Psoas muscle (tissue), 8 donors: ENCODE data around the gene HOXB4. TPM values are rescaled to one million over a fixed set of nuclear protein-coding genes. Genes with fewer than 3 reads are reported as not detected.

ENCODE experiments used
- ATAC-seq, 4 donors: fragments of 200-7000 bp; cut with Tn5 transposase; one replicate each; pipeline ENCODE4 v1.9.1; 2020; ENCODE audit warnings: moderate library complexity in 3 of 4, mild to moderate bottlenecking in 2 of 4
- DNase-seq, 2 donors: peaks; one replicate each; pipeline ENCODE4 v3.0.0-alpha.2; 2020
- H3K27ac ChIP-seq: fragments of 200-600 bp; one replicate; pipeline ENCODE4 v1.8.0; 2022
- H3K27me3 ChIP-seq, 3 donors: fragments of 200-600 bp in 1 of 3; one replicate each; pipeline versions ENCODE4 v1.6.1 to v1.8.0; 2013 to 2022; ENCODE audit warnings: low read length in 2 of 3, mild to moderate bottlenecking in 2 of 3, moderate library complexity in 1 of 3; ENCODE audit not compliant: insufficient read depth in 3 of 3
- H3K36me3 ChIP-seq, 2 donors: fragments of 200-600 bp in 1 of 2; one replicate each; pipeline versions ENCODE4 v1.6.1 to v1.8.0; 2013 to 2022; ENCODE audit warnings: low read depth in 1 of 2, mild to moderate bottlenecking in 1 of 2, moderate library complexity in 1 of 2; ENCODE audit not compliant: insufficient read depth in 1 of 2
- H3K4me1 ChIP-seq: fragments of 200-600 bp; one replicate; pipeline ENCODE4 v1.8.0; 2022
- H3K4me3 ChIP-seq: fragments of 200-600 bp; one replicate; pipeline ENCODE4 v1.8.0; 2022; ENCODE audit warnings: mild to moderate bottlenecking
- H3K9me3 ChIP-seq: fragments of 200-600 bp; one replicate; pipeline ENCODE4 v1.8.0; 2022
- CTCF ChIP-seq: fragments of 200-600 bp; IDR thresholded peaks from one replicate; pipeline ENCODE4 v1.8.0; 2022; ENCODE audit warnings: antibody characterized with exemption
- WGBS, 3 donors: extraction: QIAGEN DNeasy Blood & Tissue Kit; methylation state at CpG; one replicate each; pipeline versions ENCODE4 v1.1.6 to v1.1.7; 2013; 5-methylcytosine and 5-hydroxymethylcytosine counted together
- intact Hi-C, 2 donors: fragments of 100-400 bp; cut with DNase I; formaldehyde crosslinking; loops; one replicate each; pipeline versions ENCODE4 v1.11.0 to v1.14.2; 2022
- polyA plus RNA-seq, 3 donors: library from polyadenylated mRNA; stranded (reverse); fragments of 200-250 nt; gene quantifications; one replicate each; pipeline ENCODE4 v1.2.3, GENCODE V29; 2013
- total RNA-seq, 4 donors: library from RNA; stranded (reverse); fragmentation: NEBNext Ultra II Directional in 2 of 4; extraction: Animal tissue kit (Norgen Biotek cat#: 25700) in 2 of 4; gene quantifications; one replicate each; pipeline versions ENCODE4 v1.2.1 to v1.2.4, GENCODE V29; 2021 to 2023
- donor health status: healthy with polysubstance abuse.
- donor health status: DM: no; HTN: no; CAD: no; lungs with moderate emphysema.
- donor health status: Bipolar disorder and iron deficiency.
- donor health status: healthy.
- donor health status: DM: yes; HTN: yes; CAD: no.
- donor health status: DM: no; HTN: no; CAD: no.
- donor health status: DM: no; HTN: no; CAD: no.
- donor health status: DM: yes; HTN: yes; CAD: no.

HOXB4 gene
- total and polyA plus RNA-seq, 7 donors: 0.38 to 4.0 (median 0.89) TPM

- ATAC-seq (no peak), DNase-seq (no peak)
- WGBS, 3 donors: 47 to 74% (median 50%) methylated on average over 2 of the region's 2 CpGs
- Histone ChIP-seq H3K4me3 (no peak overlapping the region), H3K27ac (peak overlapping the region; percentile 16), H3K36me3 (no peaks in the 10 kb centered on the region), H3K9me3 (no peaks in the 10 kb centered on the region), H3K4me1 (no peaks in the 10 kb centered on the region), H3K27me3 (peaks cover 0 to 59% (median 16%) of the 10 kb centered on the region in 3 donors)
- no peak for TF ChIP-seq CTCF
- intact Hi-C loops: no loop called here
Observed at GRCh38 chr17:48566717-48567116, 11.4 kb downstream of the HOXB4 start.

- Histone ChIP-seq H3K4me1 (no peaks in the 10 kb centered on the region), H3K4me3 (no peak overlapping the region), H3K9me3 (no peaks in the 10 kb centered on the region), H3K27me3 (peaks cover 0 to 56% (median 16%) of the 10 kb centered on the region in 3 donors), H3K36me3 (no peaks in the 10 kb centered on the region), H3K27ac (no peak overlapping the region)
- 85 to 94% (median 89%) methylated on average over 4 of the region's 4 CpGs for WGBS, 3 donors
- ATAC-seq (no peak), DNase-seq (no peak)
- TF ChIP-seq CTCF: no peak
- intact Hi-C loops: no loop called here
Observed at GRCh38 chr17:48565925-48566710, 12.0 kb downstream of the HOXB4 start.

GRCh38 chr17:48565022-48565554 lies 13.1 kb downstream of the HOXB4 start:
- Histone ChIP-seq H3K4me3 (peak overlapping the region; percentile 63), H3K4me1 (no peaks in the 10 kb centered on the region), H3K36me3 (no peaks in the 10 kb centered on the region), H3K27ac (no peak overlapping the region), H3K9me3 (no peaks in the 10 kb centered on the region), H3K27me3 (peaks cover 0 to 48% (median 13%) of the 10 kb centered on the region in 3 donors)
- ATAC-seq (no peak), DNase-seq (no peak)
- WGBS, 3 donors: 69 to 76% (median 74%) methylated on average over 2 of the region's 2 CpGs
- intact Hi-C loops: no loop called here
- no peak for TF ChIP-seq CTCF

- 5 to 9% (median 8%) methylated on average over 47 to 73 of the region's 73 CpGs for WGBS, 3 donors
- TF ChIP-seq CTCF: no peak
- Histone ChIP-seq H3K4me3 (peak overlapping the region; percentile 63), H3K4me1 (no peaks in the 10 kb centered on the region), H3K9me3 (no peaks in the 10 kb centered on the region), H3K36me3 (no peaks in the 10 kb centered on the region), H3K27me3 (peaks cover 0 to 43% (median 13%) of the 10 kb centered on the region in 3 donors), H3K27ac (peak overlapping the region; percentile 21)
- DNase-seq: no peak
- intact Hi-C loops: no loop called here
- ATAC-seq: peak; percentile 46 to 71 (median 54)
Observed at GRCh38 chr17:48564188-48565021, 13.7 kb downstream of the HOXB4 start.
